ENCODE data around the gene ALS2. TPM values are rescaled to one million over a fixed set of nuclear protein-coding genes. Genes with fewer than 3 reads are reported as not detected.

ALS2 gene
- total and polyA plus RNA-seq, 2 of the 8 experiments (the other 6 are each of a cell fraction or from before 2014, with no cell fraction given): 12.1 to 34.5 TPM

DNA sequence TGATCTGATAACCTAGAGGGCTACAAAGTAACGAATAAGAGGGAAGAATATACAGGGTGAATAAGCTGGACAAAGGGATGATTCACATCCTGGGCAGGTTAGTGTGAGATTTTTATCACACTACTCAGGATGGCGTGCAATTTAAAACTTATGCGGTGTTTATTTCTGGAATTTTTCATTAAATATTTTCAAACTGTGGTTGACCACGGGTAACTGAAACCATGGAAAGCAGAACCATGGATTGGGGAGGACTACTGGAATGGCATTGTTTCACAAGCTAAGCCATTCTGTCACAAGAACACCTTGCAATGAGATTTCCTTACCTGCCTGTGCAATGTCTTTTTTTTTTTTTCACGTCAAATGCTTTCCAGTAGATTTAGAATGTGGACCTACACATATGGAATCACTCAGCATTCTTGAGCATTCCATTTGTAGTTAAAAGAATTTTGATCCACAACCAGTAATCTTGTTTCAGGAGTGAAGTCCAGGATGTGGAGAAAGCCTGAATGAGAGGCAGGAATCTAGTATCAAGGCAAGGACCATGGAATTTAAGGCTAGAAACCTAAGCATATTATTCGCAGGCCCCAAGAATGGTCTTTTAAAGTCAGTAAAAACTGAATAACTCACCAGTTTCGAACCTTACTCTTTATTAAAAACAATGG, 17.6 kb upstream of the ALS2 start (continued):
- no peak for TF ChIP-seq RAD21 (IDR thresholded peaks at IDR 0.05 in 1 of 2, conservative IDR thresholded peaks at IDR 0.05 in 1 of 2; ENCODE audit: low read depth in 2 of 2, low read length in 2 of 2)
- no peak for TF ChIP-seq POLR2A (IDR thresholded peaks at IDR 0.05; ENCODE audit: control extremely low read depth in 1 of 2, low read depth in 2 of 2, low read length in 2 of 2)

All from H1 (cell line).